PFSK-1 (cell line): ENCODE results near the gene PPM1L.

Experiments used
- POLR2AphosphoS5 ChIP-seq: IDR thresholded peaks from 2 replicates; pipeline ENCODE4 v1.6.1; 2012; ENCODE audit warnings: low read depth, mild to moderate bottlenecking, control low read depth, low read length, moderate library complexity
- REST ChIP-seq, 2 experiments: IDR thresholded peaks; 2 replicates each; pipeline versions ENCODE4 v1.6.1 to v1.8.0; 2011 to 2012; ENCODE audit warnings: low read depth in 2 of 2, low read length in 2 of 2, control low read depth in 1 of 2, inconsistent platforms in 1 of 2, mild to moderate bottlenecking in 1 of 2, moderate library complexity in 1 of 2; ENCODE audit not compliant: insufficient read depth in 1 of 2

- TF ChIP-seq POLR2AphosphoS5: no peak
- no peak for TF ChIP-seq REST (IDR thresholded peaks at IDR 0.05; ENCODE audit: insufficient read depth in 1 of 2, low read depth in 2 of 2, low read length in 2 of 2)
Measured at GRCh38 chr3:160790726-160791125, 34.7 kb downstream of the PPM1L start.
